ENCODE measurements around the gene CEP128. TPM values are rescaled to one million over a fixed set of nuclear protein-coding genes. Genes with fewer than 3 reads are reported as not detected.

The CEP128 gene
- total RNA-seq, 1 donor from 2014 or later = 3.3 TPM

- H3K36me3 ChIP-seq = no peaks in the 10 kb centered on the region
- no peaks in the 10 kb centered on the region for H3K27me3 ChIP-seq
- no peaks in the 10 kb centered on the region for H3K9me3 ChIP-seq
- intact Hi-C loops (cut with DNase I) = no loop called here
- no peak overlapping the region for H3K27ac ChIP-seq
- no peaks in the 10 kb centered on the region for H3K4me1 ChIP-seq
- H3K4me3 ChIP-seq = no peak overlapping the region
- DNase-seq (ENCODE audit: low spot score in 2 of 2) = no peak
- TF ChIP-seq CTCF (IDR thresholded peaks at IDR 0.05) = no peak
Observed at GRCh38 chr14:80615831-80616230, 325.7 kb downstream of the CEP128 start.

GRCh38 chr14:80609055-80609454, 332.5 kb downstream of the CEP128 start:
- H3K27me3 ChIP-seq = no peaks in the 10 kb centered on the region
- no peaks in the 10 kb centered on the region for H3K4me1 ChIP-seq
- H3K27ac ChIP-seq = no peak overlapping the region

GRCh38 chr14:80608563-80608962, 333.0 kb downstream of the CEP128 start:
- no peaks in the 10 kb centered on the region for H3K9me3 ChIP-seq
- intact Hi-C loops (cut with DNase I) = no loop called here
- no peaks in the 10 kb centered on the region for H3K36me3 ChIP-seq
- H3K4me3 ChIP-seq = no peak overlapping the region
- H3K4me1 ChIP-seq = no peaks in the 10 kb centered on the region
- DNase-seq (ENCODE audit: low spot score in 2 of 2) = no peak
- TF ChIP-seq CTCF (IDR thresholded peaks at IDR 0.05) = no peak
- no peaks in the 10 kb centered on the region for H3K27me3 ChIP-seq
- H3K27ac ChIP-seq = no peak overlapping the region

More at GRCh38 chr14:80609055-80609454, 332.5 kb downstream of the CEP128 start:
- intact Hi-C loops (cut with DNase I) = no loop called here
- Histone ChIP-seq H3K9me3 (no peaks in the 10 kb centered on the region), H3K36me3 (no peaks in the 10 kb centered on the region), H3K4me3 (no peak overlapping the region)
- DNase-seq (ENCODE audit: low spot score in 2 of 2) = no peak
- no peak for TF ChIP-seq CTCF (IDR thresholded peaks at IDR 0.05)

- no peaks in the 10 kb centered on the region for H3K27me3 ChIP-seq
- H3K9me3 ChIP-seq = no peaks in the 10 kb centered on the region
- H3K4me3 ChIP-seq = no peak overlapping the region
- no peak for TF ChIP-seq CTCF (IDR thresholded peaks at IDR 0.05)
- no peaks in the 10 kb centered on the region for H3K4me1 ChIP-seq
- no peak for DNase-seq (ENCODE audit: low spot score in 2 of 2)
- intact Hi-C loops (cut with DNase I) = no loop called here
- H3K36me3 ChIP-seq = no peaks in the 10 kb centered on the region
- H3K27ac ChIP-seq = no peak overlapping the region
Observed at GRCh38 chr14:80607430-80608190, 333.9 kb downstream of the CEP128 start.

GRCh38 chr14:80606347-80606772, 335.2 kb downstream of the CEP128 start:
- no peak for DNase-seq (ENCODE audit: low spot score in 2 of 2)
- intact Hi-C loops (cut with DNase I) = no loop called here
- Histone ChIP-seq H3K36me3 (no peaks in the 10 kb centered on the region), H3K27ac (no peak overlapping the region), H3K4me3 (no peak overlapping the region), H3K4me1 (no peaks in the 10 kb centered on the region), H3K9me3 (no peaks in the 10 kb centered on the region), H3K27me3 (no peaks in the 10 kb centered on the region)
- no peak for TF ChIP-seq CTCF (IDR thresholded peaks at IDR 0.05)

Data from ascending aorta (tissue), 2 donors.